Upper lobe of left lung (tissue), 4 donors: ENCODE results near the gene CACNA1S.

Experiments
- CTCF ChIP-seq, 6 experiments: fragments of 450-650 bp in 4 of 6; fragments of 200-600 bp in 2 of 6; sonication (generic) in 2 of 6; IDR thresholded peaks; one replicate each; pipeline ENCODE4 v1.5.1; 2016 to 2019; ENCODE audit warnings: antibody characterized with exemption in 6 of 6
- POLR2AphosphoS5 ChIP-seq, 2 donors: sonication (generic); formaldehyde crosslinking; IDR thresholded peaks; one replicate each; pipeline ENCODE4 v1.5.1; 2017; ENCODE audit warnings: antibody characterized with exemption in 2 of 2

GRCh38 chr1:201090541-201090940, 21.7 kb downstream of the CACNA1S start:
- TF ChIP-seq CTCF (IDR thresholded peaks at IDR 0.05) (no peak), POLR2AphosphoS5 (IDR thresholded peaks at IDR 0.05) (no peak)
